HepG2 (cell line): ENCODE measurements around the gene NFE2L3. TPM values are rescaled to one million over a fixed set of nuclear protein-coding genes. Genes with fewer than 3 reads are reported as not detected.

Experiments
- ATAC-seq: fragments of 200-7000 bp; cut with Tn5 transposase; 3 replicates; pipeline ENCODE4 v1.9.1; 2020; ENCODE audit warnings: mild to moderate bottlenecking, moderate library complexity
- BruUV-seq: library from RNA; stranded (reverse); fragments of 400-500 nt; replicated peaks from 2 replicates; lab custom pipeline; 2021; lab: Mats Ljungman, UMichigan
- CTCF ChIA-PET: fragments of 300-600 bp; formaldehyde crosslinking; extraction: SDS; loops from one replicate; lab custom pipeline; 2021; ENCODE audit warnings: low total read pairs, inconsistent platforms, low intra/inter-chr PET ratio; lab: Yijun Ruan, JAX
- POLR2A ChIA-PET: fragments of 350-600 bp; sonication (Branson Sonifier 250); formaldehyde crosslinking; loops from one replicate; lab custom pipeline; 2020; ENCODE audit warnings: antibody characterized with exemption, inconsistent platforms; lab: Yijun Ruan, JAX
- DNase-seq: peaks from one replicate; pipeline ENCODE4 v3.0.0-alpha.2; 2015; ENCODE audit warnings: low spot score
- FAIRE-seq: peaks from 3 replicates; lab custom pipeline; 2011; peaks lifted over from hg19 to GRCh38; lab: Jason Lieb, UNC
- H2AFZ ChIP-seq: one replicate; pipeline ENCODE4 v1.6.1; 2011; ENCODE audit warnings: low read length, inconsistent platforms
- H3K27ac ChIP-seq: fragments of 300-600 bp; 3 replicates; pipeline ENCODE4 v1.8.0; 2011; ENCODE audit warnings: mixed run types, mild to moderate bottlenecking, mixed read lengths, low read length, inconsistent platforms; ENCODE audit not compliant: insufficient read depth; ENCODE audit errors: extremely low read length
- H3K27me3 ChIP-seq, 2 experiments: fragments of 200-600 bp in 1 of 2; 2 replicates in 1 of 2; 3 replicates in 1 of 2; pipeline versions ENCODE4 v1.6.0 to v1.8.0; 2011; ENCODE audit warnings: low read length in 2 of 2, mild to moderate bottlenecking in 2 of 2, moderate library complexity in 2 of 2, inconsistent platforms in 1 of 2; ENCODE audit not compliant: insufficient read depth in 2 of 2, control insufficient read depth in 1 of 2
- H3K36me3 ChIP-seq, 2 experiments: fragments of 200-600 bp in 1 of 2; replicated peaks in 1 of 2; 2 replicates in 1 of 2; 3 replicates in 1 of 2; pipeline versions ENCODE4 v1.5.1 to v1.8.0; 2011; ENCODE audit warnings: low read length in 2 of 2, inconsistent platforms in 1 of 2; ENCODE audit not compliant: insufficient read depth in 2 of 2, control insufficient read depth in 1 of 2
- H3K4me1 ChIP-seq: 2 replicates; pipeline ENCODE4 v1.5.1; 2012; ENCODE audit warnings: low read length, inconsistent platforms; ENCODE audit not compliant: insufficient read depth
- H3K4me2 ChIP-seq: 2 replicates; pipeline ENCODE4 v1.6.0; 2011; ENCODE audit warnings: low read depth, low read length, inconsistent platforms
- H3K4me3 ChIP-seq, 3 experiments: fragments of 200-600 bp in 1 of 3; sonication (generic), shearing (Covaris generic) in 1 of 3; replicated peaks in 1 of 3; 2 replicates each; pipeline ENCODE4 v1.5.1; 2011 to 2016; ENCODE audit warnings: low read length in 3 of 3, inconsistent platforms in 2 of 3, low read depth in 2 of 3, mild to moderate bottlenecking in 2 of 3, control low read depth in 1 of 3, mixed read lengths in 1 of 3; ENCODE audit not compliant: insufficient read depth in 1 of 3
- H3K79me2 ChIP-seq: one replicate; pipeline ENCODE4 v1.6.1; 2011; ENCODE audit warnings: low read length, inconsistent platforms; ENCODE audit not compliant: insufficient read depth
- H3K9ac ChIP-seq: 2 replicates; pipeline ENCODE4 v1.6.0; 2011; ENCODE audit warnings: mild to moderate bottlenecking, low read depth, low read length, inconsistent platforms; ENCODE audit not compliant: insufficient read depth
- H3K9me3 ChIP-seq: 2 replicates; pipeline ENCODE4 v1.5.1; 2012; ENCODE audit warnings: mild to moderate bottlenecking, low read length
- H4K20me1 ChIP-seq: 2 replicates; pipeline ENCODE4 v1.6.0; 2011; ENCODE audit warnings: inconsistent platforms, mild to moderate bottlenecking, low read length, moderate library complexity; ENCODE audit not compliant: insufficient read depth
- RERE ChIP-seq: IDR thresholded peaks from 2 replicates; pipeline ENCODE4 v1.6.1; 2016; ENCODE audit warnings: low read depth, missing genetic modification reagents, missing compliant biosample characterization
- ZNF121 ChIP-seq: sonication (generic); formaldehyde crosslinking; IDR thresholded peaks from 2 replicates; pipeline ENCODE4 v1.5.0; 2020; ENCODE audit warnings: mild to moderate bottlenecking, missing genetic modification reagents
- WGBS: methylation state at CpG from one replicate; pipeline ENCODE4 v1.1.6; 2017; ENCODE audit warnings: low lambda C conversion rate; 5-methylcytosine and 5-hydroxymethylcytosine counted together
- in situ Hi-C: cut with HindIII; loops from 2 replicates; pipeline ENCODE4 v1.10.0; 2017; ENCODE audit warnings: low pct_unique_long_range_greater_than_20kb; ENCODE audit not compliant: extremely low pct_ligation_motif_present
- intact Hi-C: fragments of 100-400 bp; cut with micrococcal nuclease; formaldehyde crosslinking; loops from one replicate; pipeline ENCODE4 v1.10.0; 2022; ENCODE audit not compliant: unreplicated experiment
- polyA plus RNA-seq, 8 experiments: library from polyadenylated mRNA; depleted of rRNA in 3 of 8; stranded (reverse) in 7 of 8; unstranded in 1 of 8; fragments of >200 nt; fragmentation: Illumina TruSeq in 4 of 8; extraction: Trizol in 4 of 8; gene quantifications; 2 replicates each; pipeline versions ENCODE4 v1.2.1 to v1.2.3, GENCODE V29; 2011 to 2016; ENCODE audit warnings: low read depth in 4 of 8, missing spikeins in 1 of 8, mixed read lengths in 1 of 8; ENCODE audit not compliant: insufficient read depth in 1 of 8
- total RNA-seq, 5 experiments: library from RNA; depleted of rRNA; stranded (reverse); fragments of >200 nt; fragmentation: Illumina TruSeq; extraction: Trizol; gene quantifications; 2 replicates each; pipeline ENCODE4 v1.2.3, GENCODE V29; 2016; ENCODE audit warnings: low read depth in 1 of 5
- TF ChIP-seq, protein P1 (sequence below): sonication (generic); formaldehyde crosslinking; conservative IDR thresholded peaks from 2 replicates; pipeline ENCODE4 v1.8.0; 2022; ENCODE audit warnings: missing genetic modification reagents

NFE2L3 gene
- total and polyA plus RNA-seq, 2 of the 13 experiments (the other 11 are each of a cell fraction or from before 2014, with no cell fraction given): 11.4 to 19.4 TPM

DNA sequence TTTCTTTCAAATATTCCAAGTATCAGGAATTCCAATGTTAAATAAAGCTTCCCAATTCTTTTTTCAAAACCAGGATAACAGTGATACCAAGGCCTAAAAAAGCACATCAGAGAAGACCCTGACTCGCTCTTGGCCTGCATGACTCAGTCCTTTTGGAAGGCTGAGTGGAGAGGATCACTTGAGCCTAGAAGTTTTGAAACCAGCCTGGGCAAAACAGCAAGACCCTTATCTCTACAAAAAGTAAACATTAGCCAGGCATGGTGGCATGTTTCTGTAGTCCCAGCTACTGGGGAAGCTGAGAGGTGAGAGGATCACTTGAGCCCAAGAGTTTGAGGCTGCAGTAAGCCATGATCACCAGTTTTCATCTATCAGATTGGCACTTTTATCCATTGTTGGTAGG lies 18.7 kb downstream of the NFE2L3 start:
- no peaks in the 10 kb centered on the region for H3K9me3 ChIP-seq
- in situ Hi-C loops (no loop called here), intact Hi-C loops (no loop called here)
- POLR2A ChIA-PET: no interaction called here
- FAIRE-seq (no peak), DNase-seq (no peak), ATAC-seq (no peak)
- no peak overlapping the region for H3K4me2 ChIP-seq
- no peak overlapping the region for H3K4me3 ChIP-seq
- CTCF ChIA-PET: no interaction called here
- H2AFZ ChIP-seq: no peak overlapping the region
- H3K79me2 ChIP-seq: no peaks in the 10 kb centered on the region
- no peak overlapping the region for H3K27ac ChIP-seq
- H3K4me1 ChIP-seq: no peaks in the 10 kb centered on the region
- no TSS peak for BruUV-seq
- no peaks in the 10 kb centered on the region for H3K27me3 ChIP-seq
- TF ChIP-seq ZNF121 (CRISPR knock-in tag) (peak; percentile 82), RERE (CRISPR knock-in tag) (no peak)
- TF ChIP-seq, protein P1, sequence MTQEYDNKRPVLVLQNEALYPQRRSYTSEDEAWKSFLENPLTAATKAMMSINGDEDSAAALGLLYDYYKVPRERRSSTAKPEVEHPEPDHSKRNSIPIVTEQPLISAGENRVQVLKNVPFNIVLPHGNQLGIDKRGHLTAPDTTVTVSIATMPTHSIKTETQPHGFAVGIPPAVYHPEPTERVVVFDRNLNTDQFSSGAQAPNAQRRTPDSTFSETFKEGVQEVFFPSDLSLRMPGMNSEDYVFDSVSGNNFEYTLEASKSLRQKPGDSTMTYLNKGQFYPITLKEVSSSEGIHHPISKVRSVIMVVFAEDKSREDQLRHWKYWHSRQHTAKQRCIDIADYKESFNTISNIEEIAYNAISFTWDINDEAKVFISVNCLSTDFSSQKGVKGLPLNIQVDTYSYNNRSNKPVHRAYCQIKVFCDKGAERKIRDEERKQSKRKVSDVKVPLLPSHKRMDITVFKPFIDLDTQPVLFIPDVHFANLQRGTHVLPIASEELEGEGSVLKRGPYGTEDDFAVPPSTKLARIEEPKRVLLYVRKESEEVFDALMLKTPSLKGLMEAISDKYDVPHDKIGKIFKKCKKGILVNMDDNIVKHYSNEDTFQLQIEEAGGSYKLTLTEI (CRISPR knock-in tag): no peak
- WGBS: 73% methylated on average over 1 of the region's 1 CpG
- no peaks in the 10 kb centered on the region for H3K36me3 ChIP-seq
- H4K20me1 ChIP-seq: no peaks in the 10 kb centered on the region
- H3K9ac ChIP-seq: no peak overlapping the region
